Sigmoid colon (tissue), 4 donors: ENCODE measurements around the gene ZBTB4.

ENCODE experiments used
- CTCF ChIP-seq, 4 experiments: fragments of 450-650 bp in 3 of 4; fragments of 200-600 bp in 1 of 4; IDR thresholded peaks; one replicate each; pipeline ENCODE4 v1.5.1; 2016 to 2019; ENCODE audit warnings: antibody characterized with exemption in 4 of 4, mild to moderate bottlenecking in 3 of 4, moderate library complexity in 2 of 4
- EP300 ChIP-seq, 4 donors: sonication (generic); formaldehyde crosslinking; IDR thresholded peaks; one replicate each; pipeline ENCODE4 v1.6.1; 2017; ENCODE audit warnings: antibody characterized with exemption in 4 of 4
- POLR2AphosphoS5 ChIP-seq, 4 donors: sonication (generic); formaldehyde crosslinking; IDR thresholded peaks; one replicate each; pipeline ENCODE4 v1.6.1; 2017; ENCODE audit warnings: antibody characterized with exemption in 4 of 4

GRCh38 chr17:7513850-7514419 is 34.5 kb upstream of the ZBTB4 start:
- no peak for TF ChIP-seq CTCF (IDR thresholded peaks at IDR 0.05)
- TF ChIP-seq POLR2AphosphoS5 (IDR thresholded peaks at IDR 0.05): no peak
- TF ChIP-seq EP300 (IDR thresholded peaks at IDR 0.05): no peak
